DND-41 (cell line): ENCODE data around the gene DEF6.

Experiments
- ATAC-seq: fragments of 200-7000 bp; cut with Tn5 transposase; 3 replicates; pipeline ENCODE4 v1.9.1; 2021; ENCODE audit warnings: low read depth; ENCODE audit not compliant: insufficient read depth
- DNase-seq: peaks from one replicate; pipeline ENCODE4 v3.0.0-alpha.2; 2020
- H2AFZ ChIP-seq: 2 replicates; pipeline ENCODE4 v1.6.0; 2012; ENCODE audit warnings: low read depth, low read length
- H3K27ac ChIP-seq: 2 replicates; pipeline ENCODE4 v1.5.1; 2012; ENCODE audit warnings: low read length, inconsistent platforms
- H3K27me3 ChIP-seq: fragments of 200-600 bp; sonication (generic); 2 replicates; pipeline ENCODE4 v1.6.0; 2012; ENCODE audit warnings: low read length, mild to moderate bottlenecking, inconsistent platforms; ENCODE audit not compliant: insufficient read depth, poor library complexity
- H3K36me3 ChIP-seq: 2 replicates; pipeline ENCODE4 v1.5.1; 2012; ENCODE audit warnings: low read length, inconsistent platforms; ENCODE audit not compliant: insufficient read depth
- H3K4me1 ChIP-seq: 2 replicates; pipeline ENCODE4 v1.5.1; 2012; ENCODE audit warnings: mild to moderate bottlenecking, low read length; ENCODE audit not compliant: insufficient read depth
- H3K4me2 ChIP-seq: 2 replicates; pipeline ENCODE4 v1.6.0; 2012; ENCODE audit warnings: mild to moderate bottlenecking, moderate library complexity, low read length, inconsistent platforms; ENCODE audit not compliant: insufficient read depth
- H3K4me3 ChIP-seq, 2 experiments: fragments of 200-600 bp in 1 of 2; shearing (Covaris generic) in 1 of 2; 2 replicates each; pipeline ENCODE4 v1.5.1; 2012 to 2016; ENCODE audit warnings: inconsistent platforms in 2 of 2, low read length in 2 of 2, mild to moderate bottlenecking in 2 of 2, low read depth in 1 of 2, moderate library complexity in 1 of 2
- H3K79me2 ChIP-seq: 2 replicates; pipeline ENCODE4 v1.6.0; 2012; ENCODE audit warnings: low read length, inconsistent platforms; ENCODE audit not compliant: insufficient read depth
- H3K9ac ChIP-seq: 2 replicates; pipeline ENCODE4 v1.6.0; 2012; ENCODE audit warnings: low read depth, mild to moderate bottlenecking, inconsistent platforms, low read length, moderate library complexity
- H3K9me3 ChIP-seq: 2 replicates; pipeline ENCODE4 v1.5.1; 2012; ENCODE audit warnings: low read length, moderate library complexity, mild to moderate bottlenecking, inconsistent platforms; ENCODE audit not compliant: insufficient read depth, severe bottlenecking
- H4K20me1 ChIP-seq: 2 replicates; pipeline ENCODE4 v1.6.0; 2012; ENCODE audit warnings: low read length; ENCODE audit not compliant: insufficient read depth
- CTCF ChIP-seq: IDR thresholded peaks from 2 replicates; pipeline ENCODE4 v1.5.1; 2012; ENCODE audit warnings: borderline replicate concordance, low read length, moderate library complexity, mild to moderate bottlenecking; ENCODE audit not compliant: poor library complexity, severe bottlenecking; ENCODE audit errors: extremely low read depth
- EZH2 ChIP-seq: IDR thresholded peaks from 3 replicates; pipeline ENCODE4 v1.6.1; 2012; ENCODE audit warnings: borderline replicate concordance, low read depth, mild to moderate bottlenecking, moderate library complexity, low read length, inconsistent platforms; ENCODE audit not compliant: severe bottlenecking

The DEF6 gene

GRCh38 chr6:35260591-35261570 is 36.7 kb upstream of the DEF6 start:
- peak overlapping the region; percentile 88 for H3K27ac ChIP-seq
- no peaks in the 10 kb centered on the region for H3K9me3 ChIP-seq
- H3K4me2 ChIP-seq, result peak overlapping the region; percentile 86
- no peaks in the 10 kb centered on the region for H3K27me3 ChIP-seq
- peaks cover 44% of the 10 kb centered on the region for H3K79me2 ChIP-seq
- peak overlapping the region; percentile 87 to 99 for H3K4me3 ChIP-seq
- TF ChIP-seq CTCF (no peak), EZH2 (no peak)
- H3K4me1 ChIP-seq, result peaks cover 27% of the 10 kb centered on the region
- no peaks in the 10 kb centered on the region; the same call in 1 of the 2 replicates for H4K20me1 ChIP-seq
- peak overlapping the region; percentile 91 for H3K9ac ChIP-seq
- ATAC-seq (no peak), DNase-seq (no peak)
- peak overlapping the region; percentile 93 for H2AFZ ChIP-seq
- no peaks in the 10 kb centered on the region; the same call in 1 of the 2 replicates for H3K36me3 ChIP-seq

DNA sequence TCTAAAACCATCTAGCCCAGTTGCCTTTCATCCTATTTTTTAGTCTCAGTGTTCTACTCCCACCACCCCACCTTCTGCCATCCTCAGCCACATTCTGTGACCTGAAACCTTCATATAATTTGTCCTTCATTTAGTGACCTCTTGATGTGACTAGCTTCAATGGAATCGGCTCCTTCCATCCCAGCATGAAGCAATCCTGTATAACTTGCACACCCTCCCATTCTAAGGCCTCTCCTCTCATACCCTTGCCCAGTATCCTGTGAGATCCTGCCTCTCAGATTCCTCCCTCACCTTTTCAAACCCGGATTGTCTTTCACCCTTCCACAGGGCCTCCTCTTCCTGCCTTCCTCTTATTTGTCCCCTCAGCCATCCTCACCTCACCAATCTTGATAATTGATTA is 35.0 kb upstream of the DEF6 start:
- no peaks in the 10 kb centered on the region; the same call in 1 of the 2 replicates for H3K36me3 ChIP-seq
- ATAC-seq (no peak), DNase-seq (no peak)
- H3K27me3 ChIP-seq, result no peaks in the 10 kb centered on the region
- no peak overlapping the region for H3K4me3 ChIP-seq
- no peak overlapping the region for H3K9ac ChIP-seq
- H3K4me2 ChIP-seq, result no peak overlapping the region
- no peak overlapping the region for H3K27ac ChIP-seq
- TF ChIP-seq EZH2, result no peak
- TF ChIP-seq CTCF, result no peak
- H4K20me1 ChIP-seq, result peaks cover 3% of the 10 kb centered on the region; the same call in 1 of the 2 replicates
- peaks cover 25% of the 10 kb centered on the region for H3K4me1 ChIP-seq
- no peak overlapping the region for H2AFZ ChIP-seq
- peaks cover 46% of the 10 kb centered on the region for H3K79me2 ChIP-seq
- H3K9me3 ChIP-seq, result no peaks in the 10 kb centered on the region

GRCh38 chr6:35264550-35265274 is 32.9 kb upstream of the DEF6 start:
- Histone ChIP-seq H3K9me3 (no peaks in the 10 kb centered on the region), H3K27ac (no peak overlapping the region), H3K9ac (no peak overlapping the region), H3K79me2 (peaks cover 31% of the 10 kb centered on the region), H3K4me3 (no peak overlapping the region), H3K36me3 (no peaks in the 10 kb centered on the region), H3K4me2 (no peak overlapping the region), H4K20me1 (peaks cover 5% of the 10 kb centered on the region; the same call in 1 of the 2 replicates), H2AFZ (no peak overlapping the region), H3K27me3 (no peaks in the 10 kb centered on the region), H3K4me1 (peaks cover 14% of the 10 kb centered on the region)
- TF ChIP-seq EZH2, result no peak
- TF ChIP-seq CTCF, result no peak
- ATAC-seq, result no peak
- DNase-seq, result no peak
